ENCODE measurements around the gene PDCD1.

DNA sequence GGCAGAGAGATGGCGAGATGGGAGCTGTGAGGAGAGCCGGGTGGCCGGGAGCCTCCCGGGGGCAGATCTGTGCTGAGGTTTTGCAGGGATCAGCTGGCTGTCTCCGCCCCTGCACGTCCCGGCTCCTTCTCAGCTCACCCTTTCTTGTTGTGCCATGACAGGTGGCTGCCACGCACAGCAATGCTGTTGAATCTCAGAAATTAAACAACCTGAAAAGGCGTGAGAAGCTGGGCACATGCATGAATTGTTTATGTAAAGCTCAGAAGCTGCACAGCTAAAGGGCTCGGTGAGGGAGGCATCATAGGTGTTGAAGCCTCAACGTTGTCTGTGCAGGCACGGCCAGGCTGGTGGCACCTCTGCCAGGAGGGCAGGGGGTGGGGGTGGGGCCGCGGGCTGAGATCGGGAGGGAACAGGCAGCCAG, 10.0 kb upstream of the PDCD1 start:
- TF ChIP-seq EP300 (IDR thresholded peaks at IDR 0.05; ENCODE audit: borderline replicate concordance in 1 of 2, low read depth in 2 of 2, low read length in 2 of 2) (no peak), CTCF (IDR thresholded peaks at IDR 0.05; ENCODE audit: control extremely low read depth in 1 of 3, insufficient read depth in 1 of 3, low read depth in 1 of 3, low read length in 3 of 3) (no peak), POLR2AphosphoS5 (IDR thresholded peaks at IDR 0.05; ENCODE audit: low read depth, low read length) (no peak), NRF1 (IDR thresholded peaks at IDR 0.05; ENCODE audit: low read depth, low read length) (no peak), ZNF274 (IDR thresholded peaks at IDR 0.05; ENCODE audit: borderline replicate concordance, extremely low read depth, low read length) (no peak), SIN3A (conservative IDR thresholded peaks at IDR 0.05 in 1 of 2, IDR thresholded peaks at IDR 0.05 in 1 of 2; ENCODE audit: low read depth in 1 of 2, low read length in 2 of 2) (no peak), JUND (IDR thresholded peaks at IDR 0.05; ENCODE audit: low read length) (no peak)

All from H1 (cell line).